GM20000 (cell line): Measurements from ENCODE around the gene MAGEA11.
"Not testable (repeated sequence)": the region's sequence is repeated elsewhere in the genome, so short reads cannot be mapped to it uniquely, and the experiment has no call there.

Experiments used
- DNase-seq: peaks from one replicate; pipeline ENCODE4 v3.0.0; 2012; ENCODE audit warnings: low spot score
- TF ChIP-seq, protein P1 (sequence below): IDR thresholded peaks from 2 replicates; pipeline ENCODE4 v1.5.1; 2012; ENCODE audit warnings: mild to moderate bottlenecking, control low read depth; ENCODE audit errors: extremely low read depth, missing control alignments

The MAGEA11 gene, protein sequence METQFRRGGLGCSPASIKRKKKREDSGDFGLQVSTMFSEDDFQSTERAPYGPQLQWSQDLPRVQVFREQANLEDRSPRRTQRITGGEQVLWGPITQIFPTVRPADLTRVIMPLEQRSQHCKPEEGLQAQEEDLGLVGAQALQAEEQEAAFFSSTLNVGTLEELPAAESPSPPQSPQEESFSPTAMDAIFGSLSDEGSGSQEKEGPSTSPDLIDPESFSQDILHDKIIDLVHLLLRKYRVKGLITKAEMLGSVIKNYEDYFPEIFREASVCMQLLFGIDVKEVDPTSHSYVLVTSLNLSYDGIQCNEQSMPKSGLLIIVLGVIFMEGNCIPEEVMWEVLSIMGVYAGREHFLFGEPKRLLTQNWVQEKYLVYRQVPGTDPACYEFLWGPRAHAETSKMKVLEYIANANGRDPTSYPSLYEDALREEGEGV

DNA sequence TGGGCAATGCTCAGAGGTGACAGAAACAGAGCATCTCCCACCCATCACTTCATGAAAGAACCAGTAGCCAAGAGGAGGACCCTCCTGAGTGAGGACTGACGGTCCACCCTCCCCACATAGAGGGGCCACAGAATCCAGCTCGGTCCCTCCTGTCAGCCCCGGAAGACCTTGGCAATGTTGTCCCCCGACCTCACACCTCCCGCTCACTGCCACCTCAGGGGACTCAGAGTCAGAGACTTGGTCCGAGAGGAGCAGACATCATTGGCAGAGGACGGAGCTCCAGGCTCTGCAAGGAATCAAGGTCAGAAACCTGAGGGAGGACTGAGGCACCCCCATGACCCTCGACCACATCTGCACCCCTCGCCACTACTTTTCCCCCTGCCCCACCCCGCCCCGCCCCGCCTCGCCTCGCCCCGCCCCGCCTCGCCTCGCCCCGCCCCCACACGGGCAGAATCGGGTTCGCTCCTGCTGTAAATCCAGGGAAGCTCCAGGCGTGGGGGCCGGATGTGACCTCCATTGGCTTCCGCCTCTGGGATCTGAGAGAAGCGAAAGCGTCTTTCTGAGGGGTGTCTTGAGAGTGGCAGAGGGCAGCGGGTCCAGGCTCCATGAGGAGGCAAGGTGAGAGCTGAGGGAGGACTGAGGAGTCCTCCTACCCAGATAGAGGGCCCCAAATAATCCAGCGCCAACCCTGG lies at the start of gene MAGEA11:
Gene MAGEA11 (plus strand): TSS at position 516 of the 692 bp plus-strand sequence. CDS start 1,100 bp downstream, outside the sequence.
- TF ChIP-seq, protein P1, sequence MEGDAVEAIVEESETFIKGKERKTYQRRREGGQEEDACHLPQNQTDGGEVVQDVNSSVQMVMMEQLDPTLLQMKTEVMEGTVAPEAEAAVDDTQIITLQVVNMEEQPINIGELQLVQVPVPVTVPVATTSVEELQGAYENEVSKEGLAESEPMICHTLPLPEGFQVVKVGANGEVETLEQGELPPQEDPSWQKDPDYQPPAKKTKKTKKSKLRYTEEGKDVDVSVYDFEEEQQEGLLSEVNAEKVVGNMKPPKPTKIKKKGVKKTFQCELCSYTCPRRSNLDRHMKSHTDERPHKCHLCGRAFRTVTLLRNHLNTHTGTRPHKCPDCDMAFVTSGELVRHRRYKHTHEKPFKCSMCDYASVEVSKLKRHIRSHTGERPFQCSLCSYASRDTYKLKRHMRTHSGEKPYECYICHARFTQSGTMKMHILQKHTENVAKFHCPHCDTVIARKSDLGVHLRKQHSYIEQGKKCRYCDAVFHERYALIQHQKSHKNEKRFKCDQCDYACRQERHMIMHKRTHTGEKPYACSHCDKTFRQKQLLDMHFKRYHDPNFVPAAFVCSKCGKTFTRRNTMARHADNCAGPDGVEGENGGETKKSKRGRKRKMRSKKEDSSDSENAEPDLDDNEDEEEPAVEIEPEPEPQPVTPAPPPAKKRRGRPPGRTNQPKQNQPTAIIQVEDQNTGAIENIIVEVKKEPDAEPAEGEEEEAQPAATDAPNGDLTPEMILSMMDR: no peak
- no peak for DNase-seq

DNA sequence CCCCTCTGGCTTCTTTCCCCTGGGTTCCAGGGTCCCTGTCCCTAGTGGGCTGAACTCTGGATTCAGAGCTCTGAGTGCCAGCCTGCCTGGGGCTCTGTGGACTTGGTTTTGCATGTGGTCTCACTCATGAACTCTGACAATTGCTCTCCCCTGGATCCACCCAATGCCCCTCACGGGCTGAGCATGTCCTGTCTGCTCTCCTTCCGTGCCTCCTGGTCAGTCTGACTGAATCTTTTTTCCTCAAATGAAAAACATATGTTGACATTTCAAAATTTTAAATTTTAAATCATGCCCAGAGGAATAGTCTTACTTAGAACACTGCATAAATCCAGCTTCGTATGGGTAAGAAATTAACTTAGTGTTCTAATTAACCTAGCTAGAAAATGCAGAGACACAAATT lies 36.8 kb upstream of the MAGEA11 start:
- DNase-seq: not testable (repeated sequence)

DNA sequence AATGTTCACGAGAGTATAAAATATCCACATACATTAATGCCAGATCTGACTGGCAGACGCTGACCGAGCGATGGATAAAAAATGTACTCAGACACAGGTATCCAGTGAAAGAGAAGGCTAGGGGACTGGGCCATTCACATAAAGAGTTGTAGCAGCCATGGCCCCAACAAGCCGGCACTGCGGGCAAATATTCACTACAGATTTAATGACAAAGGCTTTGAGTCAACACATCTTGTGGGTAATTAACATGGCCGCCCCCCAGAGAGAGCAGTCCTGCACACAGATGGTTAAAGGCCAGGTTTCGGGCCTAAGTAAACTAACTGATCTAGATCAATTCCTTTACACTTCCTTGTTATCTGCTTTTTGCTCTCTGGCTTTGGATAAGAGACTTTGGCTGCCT lies 36.3 kb upstream of the MAGEA11 start:
- DNase-seq: not testable (repeated sequence)

DNA sequence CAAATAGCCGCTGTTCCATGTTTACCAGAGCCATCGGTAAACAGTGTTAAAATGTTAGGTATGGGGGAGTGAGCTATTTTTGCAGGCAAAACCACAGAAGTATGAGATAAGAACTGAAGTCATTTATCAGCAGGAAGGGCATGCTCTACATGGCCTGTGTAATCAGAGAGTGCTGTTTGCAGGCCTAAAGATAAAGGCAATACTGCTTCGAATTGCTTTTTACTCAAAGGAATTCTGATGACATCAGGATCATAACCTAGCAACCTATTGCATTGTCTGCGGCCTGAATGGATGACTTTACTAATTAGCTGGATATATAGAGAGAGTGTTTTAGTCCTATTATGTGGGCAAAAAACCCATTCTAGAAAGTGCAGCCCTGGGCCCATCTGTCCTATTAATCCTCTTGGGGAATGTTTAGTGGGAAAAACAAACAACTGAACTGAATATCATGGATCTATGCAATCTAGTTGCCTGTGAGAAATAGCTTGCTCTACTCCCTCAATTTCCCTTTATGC lies 32.6 kb upstream of the MAGEA11 start:
- not testable (repeated sequence) for DNase-seq

DNA sequence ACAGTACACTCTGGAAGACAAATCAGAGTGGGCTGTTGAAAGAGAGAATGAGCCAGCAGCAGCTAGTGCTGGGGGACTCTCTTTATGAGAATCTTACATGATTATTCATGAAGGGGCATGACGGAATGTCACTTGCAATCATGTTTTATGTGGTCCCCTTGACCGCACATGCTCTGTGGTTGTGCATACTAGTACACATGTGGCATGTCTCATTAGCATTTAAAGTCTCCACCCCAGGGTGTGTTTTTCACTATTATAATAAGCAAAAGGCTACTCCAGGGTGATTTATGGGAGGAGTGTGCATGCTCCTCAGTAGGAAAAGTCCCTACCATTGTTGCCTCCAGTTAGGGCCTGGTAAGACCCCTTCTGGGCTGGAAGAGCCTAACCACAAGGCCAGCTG lies 30.7 kb upstream of the MAGEA11 start:
- TF ChIP-seq, protein P1: no peak
- DNase-seq: no peak

DNA sequence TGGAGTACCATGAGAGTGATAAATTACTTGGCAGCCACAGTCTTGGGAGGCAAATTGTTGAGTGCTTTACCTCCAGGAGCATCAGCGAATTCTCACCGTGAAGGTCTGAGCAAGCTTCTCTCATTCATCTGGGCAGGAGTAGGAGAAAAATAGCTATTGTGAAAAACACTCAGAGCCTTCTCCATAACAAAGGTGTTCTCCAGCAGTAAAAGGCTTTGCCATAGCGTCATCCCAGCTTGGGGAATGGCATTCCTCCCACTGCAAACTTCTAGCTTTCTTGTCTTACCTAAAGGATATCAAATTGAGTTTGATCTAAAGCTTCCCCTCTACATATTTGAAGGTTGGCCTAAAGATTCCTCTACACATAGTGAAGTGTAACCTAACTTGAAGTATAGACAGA lies 29.8 kb upstream of the MAGEA11 start:
- DNase-seq: no peak
- TF ChIP-seq, protein P1: no peak

DNA sequence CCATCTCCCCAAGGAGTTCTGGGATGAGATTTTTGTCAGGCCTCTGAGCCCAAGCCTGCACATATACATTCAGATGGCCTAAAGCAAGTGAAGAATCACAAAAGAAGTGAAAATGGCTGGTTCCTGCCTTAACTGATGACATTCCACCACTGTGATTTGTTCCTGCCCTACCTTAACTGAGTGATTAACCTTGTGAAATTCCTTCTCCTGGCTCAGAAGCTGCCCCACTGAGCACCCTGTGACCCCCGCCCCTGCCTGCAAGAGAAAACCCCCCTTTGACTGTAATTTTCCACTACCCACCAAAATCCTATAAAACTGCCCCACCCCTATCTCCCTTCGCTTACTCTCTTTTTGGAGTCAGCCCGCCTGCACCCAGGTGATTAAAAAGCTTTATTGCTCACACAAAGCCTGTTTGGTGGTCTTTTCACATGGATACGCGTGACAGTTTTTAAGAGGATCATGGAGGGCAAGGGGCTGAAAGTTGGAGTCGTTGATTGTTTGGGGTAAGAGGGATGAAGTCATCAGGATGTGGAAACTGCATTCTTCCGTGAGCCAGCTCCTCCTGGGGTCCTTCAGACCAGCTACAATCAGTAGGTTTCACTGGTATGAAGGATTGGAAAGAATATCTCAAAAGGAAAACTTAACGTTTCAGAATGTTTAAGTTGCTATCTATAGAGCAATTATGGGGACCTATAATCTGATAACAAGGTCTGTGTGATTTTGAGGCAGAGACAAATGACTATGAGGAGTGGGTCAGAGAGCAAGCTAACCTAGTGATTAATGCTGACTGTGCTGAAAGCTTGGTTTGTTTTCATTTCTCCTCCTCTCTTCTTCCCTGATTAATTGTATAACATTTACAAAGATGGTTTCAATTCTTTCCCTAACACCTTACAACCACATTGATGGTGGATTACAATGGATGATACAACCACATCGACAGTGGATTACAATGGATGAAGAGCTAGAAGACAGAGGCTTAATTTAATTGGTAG lies 28.6 kb upstream of the MAGEA11 start:
- TF ChIP-seq, protein P1: no peak
- no peak for DNase-seq

DNA sequence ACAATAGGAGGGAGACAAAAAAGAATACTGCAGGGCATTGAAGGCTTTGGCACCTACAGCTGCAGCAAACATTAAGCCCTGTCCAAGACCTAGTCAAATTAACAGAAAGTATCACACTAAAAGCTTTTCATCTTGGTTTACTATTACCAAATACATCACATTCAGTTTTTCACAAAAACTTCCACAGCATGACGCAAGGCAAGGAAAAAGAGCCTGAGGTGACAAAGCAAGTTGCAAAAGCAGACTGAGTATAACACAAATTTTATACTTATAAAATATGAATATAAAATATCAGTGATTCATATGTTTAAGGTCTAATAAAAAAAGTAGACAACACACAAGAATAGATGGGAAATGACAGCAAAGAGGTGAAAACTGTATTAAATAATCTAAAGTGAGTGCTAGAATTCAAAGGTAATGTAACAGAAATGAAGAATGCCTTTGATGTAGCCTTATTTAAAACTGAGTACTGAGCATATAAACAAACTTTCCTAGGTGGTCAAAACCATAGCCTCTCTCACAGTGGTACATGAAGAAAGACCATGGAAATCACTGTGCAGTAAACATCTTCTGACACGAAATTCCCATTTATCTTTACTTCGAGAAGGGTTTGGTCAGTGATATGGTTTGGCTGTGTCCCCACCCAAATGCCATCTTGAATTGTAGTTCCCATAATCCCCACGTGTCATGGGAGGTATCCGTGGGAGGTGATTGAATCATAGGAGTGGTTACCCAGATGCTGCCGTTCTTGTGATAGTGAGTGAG lies 27.7 kb upstream of the MAGEA11 start:
- TF ChIP-seq, protein P1: no peak
- DNase-seq: no peak
